H1 (cell line): ENCODE results near the gene ANKRD65. TPM values are rescaled to one million over a fixed set of nuclear protein-coding genes. Genes with fewer than 3 reads are reported as not detected.

Experiments used
- ATF2 ChIP-seq: IDR thresholded peaks from 2 replicates; pipeline ENCODE4 v1.6.1; 2012; ENCODE audit warnings: low read length, inconsistent platforms
- HDAC2 ChIP-seq, 2 experiments: fragments of 300-600 bp in 1 of 2; sonication (generic) in 1 of 2; IDR thresholded peaks; 2 replicates each; pipeline ENCODE4 v1.6.1; 2011 to 2012; ENCODE audit warnings: low read depth in 2 of 2, low read length in 2 of 2, mild to moderate bottlenecking in 2 of 2, moderate library complexity in 2 of 2, borderline replicate concordance in 1 of 2, inconsistent platforms in 1 of 2
- polyA plus RNA-seq, 7 experiments: library from polyadenylated mRNA; depleted of rRNA in 3 of 7; stranded (reverse) in 5 of 7; unstranded in 2 of 7; fragments of >200 nt in 5 of 7; fragments of 200-250 nt in 2 of 7; gene quantifications; 1 replicate in 5 of 7; 2 replicates in 1 of 7; 4 replicates in 1 of 7; pipeline versions ENCODE4 v1.2.1 to v1.2.3, GENCODE V29; 2011 to 2013; ENCODE audit warnings: missing spikeins in 2 of 7, mixed read lengths in 2 of 7
- total RNA-seq: library from RNA; stranded (reverse); fragmentation: NEBNext Ultra II Directional; extraction: Animal tissue kit (Norgen Biotek cat#: 25700); gene quantifications from 2 replicates; pipeline ENCODE4 v1.2.1, GENCODE V29; 2021

ANKRD65 gene
- total and polyA plus RNA-seq, 2 of the 8 experiments (the other 6 are each of a cell fraction or from before 2014, with no cell fraction given): 1.8 to 2.0 TPM

DNA sequence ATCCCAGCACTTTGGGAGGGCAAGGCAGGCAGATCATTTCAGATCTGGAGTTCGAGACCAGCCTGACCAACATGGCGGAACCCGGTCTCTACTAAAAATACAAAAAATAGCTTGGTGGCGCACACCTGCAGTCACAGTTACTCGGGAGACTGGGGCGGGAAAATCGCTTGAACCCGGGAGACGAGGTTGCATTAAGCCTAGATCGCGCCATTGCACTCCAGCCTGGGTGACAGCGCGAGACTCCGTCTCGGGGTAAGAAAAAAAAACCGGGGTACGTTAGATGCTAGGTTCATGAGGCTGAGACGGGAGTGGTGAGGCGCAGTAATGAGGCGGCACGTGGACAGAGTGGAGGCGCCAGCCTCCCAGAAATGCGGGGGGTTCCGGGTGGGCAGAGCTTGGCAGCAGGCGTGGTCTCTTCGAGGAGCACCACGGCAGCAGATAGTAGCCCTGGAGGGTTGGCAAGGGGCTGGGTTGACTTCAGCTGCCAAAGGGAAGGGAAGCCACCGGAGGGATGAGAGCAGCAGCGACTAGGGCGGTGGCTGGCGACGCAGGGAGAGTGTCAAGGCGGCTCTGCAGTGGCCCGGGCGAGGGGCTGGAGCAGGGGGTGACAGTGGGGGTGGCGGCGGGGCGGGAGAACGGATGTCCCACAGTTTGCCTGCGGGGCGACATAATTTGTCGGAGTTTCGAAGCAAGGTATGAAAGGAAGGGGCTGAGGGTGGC lies 14.8 kb downstream of the ANKRD65 start (continued):
- TF ChIP-seq ATF2 (no peak), HDAC2 (IDR thresholded peaks at IDR 0.05; ENCODE audit: borderline replicate concordance in 1 of 2, low read depth in 2 of 2, low read length in 2 of 2) (no peak)
